GM12878 (cell line): ENCODE data around the gene MAP4K2. TPM values are rescaled to one million over a fixed set of nuclear protein-coding genes. Genes with fewer than 3 reads are reported as not detected.
A peak's percentile ranks its signal among the peaks of the same experiment; 100 is the strongest.

Experiments used
- BCLAF1 ChIP-seq: fragments of 450-650 bp; IDR thresholded peaks from 2 replicates; pipeline ENCODE4 v1.6.1; 2017; ENCODE audit warnings: antibody characterized with exemption, mild to moderate bottlenecking, moderate library complexity
- CEBPB ChIP-seq, 2 experiments: fragments of 150-350 bp in 1 of 2; IDR thresholded peaks; 2 replicates each; pipeline ENCODE4 v1.6.1; 2012 to 2014; ENCODE audit warnings: low read depth in 2 of 2, low read length in 2 of 2, borderline replicate concordance in 1 of 2, inconsistent platforms in 1 of 2
- CHD2 ChIP-seq: IDR thresholded peaks from 2 replicates; pipeline ENCODE4 v1.6.1; 2011; ENCODE audit warnings: low read depth, low read length, improper control_type of control experiment, borderline replicate concordance
- E2F8 ChIP-seq: fragments of 450-650 bp; IDR thresholded peaks from 2 replicates; pipeline ENCODE4 v1.6.1; 2018; ENCODE audit warnings: mild to moderate bottlenecking, low read depth, moderate library complexity; ENCODE audit not compliant: partially characterized antibody
- GATAD2B ChIP-seq: fragments of 450-650 bp; conservative IDR thresholded peaks from 2 replicates; pipeline ENCODE4 v1.6.1; 2017; ENCODE audit warnings: low read depth, mild to moderate bottlenecking, moderate library complexity
- MEF2A ChIP-seq: IDR thresholded peaks from 2 replicates; pipeline ENCODE4 v1.6.1; 2011; ENCODE audit warnings: low read depth, mild to moderate bottlenecking, low read length, moderate library complexity; ENCODE audit not compliant: insufficient read depth
- NR2C2 ChIP-seq: IDR thresholded peaks from 2 replicates; pipeline ENCODE4 v1.6.1; 2011; ENCODE audit warnings: borderline replicate concordance, low read depth; ENCODE audit not compliant: control insufficient read depth, insufficient read length
- PAX8 ChIP-seq: fragments of 450-650 bp; IDR thresholded peaks from 2 replicates; pipeline ENCODE4 v1.6.1; 2017; ENCODE audit warnings: mild to moderate bottlenecking, moderate library complexity
- POLR2A ChIP-seq: IDR thresholded peaks from 2 replicates; pipeline ENCODE4 v1.6.1; 2011; ENCODE audit warnings: low read depth, mild to moderate bottlenecking, low read length
- PRDM15 ChIP-seq: fragments of 450-650 bp; formaldehyde crosslinking; IDR thresholded peaks from 2 replicates; pipeline ENCODE4 v1.4.0; 2020; ENCODE audit warnings: mild to moderate bottlenecking, moderate library complexity
- RAD51 ChIP-seq: fragments of 450-650 bp; IDR thresholded peaks from 2 replicates; pipeline ENCODE4 v1.6.1; 2016; ENCODE audit warnings: moderate library complexity, mild to moderate bottlenecking, inconsistent platforms
- RELA ChIP-seq: fragments of 450-650 bp; IDR thresholded peaks from 2 replicates; pipeline ENCODE4 v1.8.0; 2014; ENCODE audit warnings: borderline replicate concordance; ENCODE audit not compliant: partially characterized antibody
- SKIL ChIP-seq: fragments of 450-650 bp; IDR thresholded peaks from 2 replicates; pipeline ENCODE4 v1.6.1; 2017; ENCODE audit warnings: mild to moderate bottlenecking, low read depth, inconsistent platforms; ENCODE audit not compliant: poor library complexity, severe bottlenecking
- SMARCA5 ChIP-seq: fragments of 450-650 bp; IDR thresholded peaks from 2 replicates; pipeline ENCODE4 v1.6.1; 2017; ENCODE audit warnings: mild to moderate bottlenecking
- SPI1 ChIP-seq: IDR thresholded peaks from 2 replicates; pipeline ENCODE4 v1.6.1; 2011; ENCODE audit warnings: low read depth, mild to moderate bottlenecking, low read length, moderate library complexity, borderline replicate concordance; ENCODE audit not compliant: insufficient read depth
- SRF ChIP-seq, 2 experiments: IDR thresholded peaks; 2 replicates each; pipeline ENCODE4 v1.6.1; 2011; ENCODE audit warnings: low read depth in 2 of 2, low read length in 2 of 2, mild to moderate bottlenecking in 1 of 2, moderate library complexity in 1 of 2
- TAF1 ChIP-seq: IDR thresholded peaks from 2 replicates; pipeline ENCODE4 v1.6.1; 2011; ENCODE audit warnings: mild to moderate bottlenecking, low read depth, low read length, borderline replicate concordance
- YBX1 ChIP-seq: fragments of 450-650 bp; IDR thresholded peaks from 2 replicates; pipeline ENCODE4 v1.6.1; 2016; ENCODE audit warnings: antibody characterized with exemption
- polyA plus RNA-seq, 11 experiments: library from polyadenylated mRNA; depleted of rRNA in 4 of 11; unstranded in 6 of 11; stranded (reverse) in 5 of 11; fragments of >200 nt; fragmentation: Nextera tagmentation in 4 of 11; fragmentation: Illumina TruSeq in 1 of 11; extraction: Ambion mirVana in 4 of 11; extraction: Trizol in 1 of 11; gene quantifications; 1 replicate in 1 of 11; 2 replicates in 10 of 11; pipeline versions ENCODE4 v1.2.1 to v1.2.3, GENCODE V29; 2011 to 2016; ENCODE audit warnings: inconsistent platforms in 2 of 11, missing spikeins in 2 of 11, low read depth in 1 of 11
- total RNA-seq, 4 experiments: library from RNA; depleted of rRNA in 3 of 4; stranded (reverse); fragments of >200 nt in 3 of 4; fragmentation: Illumina TruSeq in 1 of 4; extraction: Trizol in 1 of 4; gene quantifications; 2 replicates each; pipeline versions ENCODE4 v1.2.1 to v1.2.3, GENCODE V29; 2013 to 2021

MAP4K2 gene
- total and polyA plus RNA-seq, 10 of the 15 experiments (the other 5 are each of a cell fraction or from before 2014, with no cell fraction given), result 0.98 to 78.1 (median 48.9) TPM

- TF ChIP-seq RAD51 (no peak), SMARCA5 (no peak), SPI1 (no peak), CHD2 (no peak), BCLAF1 (no peak), NR2C2 (no peak), PAX8 (no peak), RELA (no peak), GATAD2B (no peak), YBX1 (no peak), POLR2A (peak; percentile 64; the same call in 1 of the 2 replicates), CEBPB (IDR thresholded peaks at IDR 0.05; ENCODE audit: borderline replicate concordance in 1 of 2, low read depth in 2 of 2, low read length in 2 of 2) (no peak), PRDM15 (CRISPR knock-in tag) (no peak), MEF2A (no peak), TAF1 (no peak), SKIL (no peak), E2F8 (no peak), SRF (IDR thresholded peaks at IDR 0.05; ENCODE audit: low read depth in 2 of 2, low read length in 2 of 2) (0 out of 4 replicates have a peak, but pooled peaks of 1 of the 2 experiments have one; percentile 10)
Measured at GRCh38 chr11:64765291-64765850, 37.6 kb downstream of the MAP4K2 start (continued).
